H1 (cell line): ENCODE results near the gene EVI5. TPM values are rescaled to one million over a fixed set of nuclear protein-coding genes. Genes with fewer than 3 reads are reported as not detected.

Experiments
- CTCF ChIA-PET: fragments of 300-600 bp; sonication (Branson Sonifier 250); formaldehyde crosslinking; loops from one replicate; lab custom pipeline; 2021; ENCODE audit not compliant: partially characterized antibody; lab: Charles Lee
- POLR2A ChIA-PET: fragments of 300-600 bp; sonication (Branson Sonifier 250); formaldehyde crosslinking; loops from one replicate; lab custom pipeline; 2021; ENCODE audit warnings: inconsistent platforms; ENCODE audit not compliant: partially characterized antibody; lab: Charles Lee
- DNase-seq, 2 experiments: peaks; one replicate each; pipeline versions ENCODE4 v3.0.0 to v3.0.0-alpha.2; 2010 to 2022; ENCODE audit warnings: low spot score in 2 of 2, low read depth in 1 of 2, mixed read lengths in 1 of 2
- FAIRE-seq: peaks from 2 replicates; lab custom pipeline; 2011; peaks lifted over from hg19 to GRCh38; lab: Jason Lieb, UNC
- H2AFZ ChIP-seq: 2 replicates; pipeline ENCODE4 v1.8.1; 2012; ENCODE audit warnings: low read length, inconsistent platforms
- H2AK5ac ChIP-seq: 2 replicates; pipeline ENCODE4 v1.6.1; 2013; ENCODE audit warnings: low read depth, low read length
- H2BK120ac ChIP-seq: replicated peaks from 2 replicates; pipeline ENCODE3; 2013; ENCODE audit warnings: low read depth, low read length, inconsistent platforms
- H2BK12ac ChIP-seq: 2 replicates; pipeline ENCODE4 v1.6.1; 2013; ENCODE audit warnings: low read depth, low read length
- H2BK15ac ChIP-seq: 2 replicates; pipeline ENCODE4 v1.6.1; 2013; ENCODE audit warnings: low read length
- H2BK20ac ChIP-seq: 2 replicates; pipeline ENCODE4 v1.6.1; 2013; ENCODE audit warnings: low read length
- H2BK5ac ChIP-seq: 2 replicates; pipeline ENCODE4 v1.6.1; 2013; ENCODE audit warnings: low read depth, low read length
- H3K14ac ChIP-seq: 2 replicates; pipeline ENCODE4 v1.6.1; 2013; ENCODE audit warnings: inconsistent platforms; ENCODE audit not compliant: insufficient read length
- H3K18ac ChIP-seq: 2 replicates; pipeline ENCODE4 v1.6.1; 2013; ENCODE audit warnings: low read length; ENCODE audit errors: extremely low read depth
- H3K23ac ChIP-seq: 2 replicates; pipeline ENCODE4 v1.6.1; 2013; ENCODE audit warnings: inconsistent platforms; ENCODE audit not compliant: insufficient read length
- H3K23me2 ChIP-seq: 2 replicates; pipeline ENCODE4 v1.6.1; 2013; ENCODE audit warnings: low read depth, low read length
- H3K27ac ChIP-seq: 2 replicates; pipeline ENCODE4 v1.6.1; 2011; ENCODE audit warnings: low read depth, low read length, inconsistent platforms
- H3K27me3 ChIP-seq, 4 experiments: replicated peaks in 1 of 4; 1 replicate in 1 of 4; 2 replicates in 3 of 4; pipeline versions ENCODE4 v1.6.1 to v1.8.1; 2011 to 2013; ENCODE audit warnings: low read length in 3 of 4, mild to moderate bottlenecking in 3 of 4, inconsistent platforms in 2 of 4, mixed read lengths in 2 of 4, moderate library complexity in 1 of 4; ENCODE audit not compliant: control insufficient read depth in 3 of 4, insufficient read depth in 3 of 4; ENCODE audit errors: extremely low read depth in 1 of 4
- H3K36me3 ChIP-seq, 4 experiments: 2 replicates each; pipeline versions ENCODE4 v1.6.1 to v1.8.1; 2011 to 2013; ENCODE audit warnings: mild to moderate bottlenecking in 4 of 4, low read length in 3 of 4, moderate library complexity in 2 of 4, control low read depth in 1 of 4, inconsistent platforms in 1 of 4; ENCODE audit not compliant: insufficient read depth in 4 of 4, control insufficient read depth in 2 of 4
- H3K4ac ChIP-seq: replicated peaks from 2 replicates; pipeline ENCODE3; 2013; ENCODE audit warnings: low read length, low read depth, mixed read lengths, inconsistent platforms; ENCODE audit not compliant: insufficient read length
- H3K4me1 ChIP-seq, 4 experiments: replicated peaks in 1 of 4; 1 replicate in 1 of 4; 2 replicates in 3 of 4; pipeline versions ENCODE4 v1.6.1 to v1.8.1; 2011 to 2013; ENCODE audit warnings: low read length in 3 of 4, inconsistent platforms in 2 of 4, mixed read lengths in 1 of 4; ENCODE audit not compliant: insufficient read depth in 4 of 4, control insufficient read depth in 3 of 4
- H3K4me2 ChIP-seq, 2 experiments: 2 replicates each; pipeline versions ENCODE4 v1.6.1 to v1.8.1; 2011 to 2013; ENCODE audit warnings: low read depth in 2 of 2, low read length in 2 of 2, control low read depth in 1 of 2, inconsistent platforms in 1 of 2, mild to moderate bottlenecking in 1 of 2; ENCODE audit not compliant: insufficient read depth in 1 of 2
- H3K4me3 ChIP-seq, 4 experiments: fragments of 200-600, 300-600 bp in 1 of 4; sonication (generic), shearing (Covaris generic), sonication (Bioruptor Twin) in 1 of 4; 2 replicates each; pipeline versions ENCODE4 v1.5.1 to v1.8.1; 2011 to 2016; ENCODE audit warnings: low read length in 4 of 4, low read depth in 3 of 4, control low read depth in 2 of 4, inconsistent platforms in 2 of 4, mild to moderate bottlenecking in 2 of 4, mixed read lengths in 1 of 4, moderate library complexity in 1 of 4; ENCODE audit not compliant: insufficient read depth in 2 of 4; ENCODE audit errors: extremely low read depth in 1 of 4
- H3K56ac ChIP-seq: replicated peaks from 2 replicates; pipeline ENCODE3; 2013; ENCODE audit warnings: low read depth, mild to moderate bottlenecking, mixed read lengths, low read length, inconsistent platforms; ENCODE audit not compliant: insufficient read length
- H3K79me1 ChIP-seq: 2 replicates; pipeline ENCODE4 v1.6.1; 2013; ENCODE audit warnings: low read depth, low read length, control low read depth
- H3K79me2 ChIP-seq, 2 experiments: 2 replicates each; pipeline versions ENCODE4 v1.6.1 to v1.8.1; 2012 to 2013; ENCODE audit warnings: low read length in 2 of 2, mild to moderate bottlenecking in 2 of 2, inconsistent platforms in 1 of 2; ENCODE audit not compliant: insufficient read depth in 2 of 2, control insufficient read depth in 1 of 2
- H3K9ac ChIP-seq, 4 experiments: replicated peaks in 1 of 4; 1 replicate in 1 of 4; 2 replicates in 3 of 4; pipeline versions ENCODE4 v1.6.1 to v1.8.1; 2011 to 2013; ENCODE audit warnings: low read depth in 3 of 4, low read length in 3 of 4, control low read depth in 2 of 4, mild to moderate bottlenecking in 2 of 4, moderate library complexity in 2 of 4, inconsistent platforms in 1 of 4; ENCODE audit errors: extremely low read depth in 1 of 4
- H3K9me3 ChIP-seq, 2 experiments: 2 replicates each; pipeline versions ENCODE4 v1.6.1 to v1.8.1; 2012 to 2013; ENCODE audit warnings: mild to moderate bottlenecking in 2 of 2, moderate library complexity in 2 of 2, control low read depth in 1 of 2, inconsistent platforms in 1 of 2, low read depth in 1 of 2, low read length in 1 of 2, mixed read lengths in 1 of 2; ENCODE audit not compliant: insufficient read depth in 2 of 2
- H4K20me1 ChIP-seq, 2 experiments: replicated peaks in 1 of 2; 2 replicates each; pipeline versions ENCODE3 to v1.8.1; 2011 to 2013; ENCODE audit warnings: inconsistent platforms in 2 of 2, low read length in 2 of 2, mild to moderate bottlenecking in 1 of 2; ENCODE audit not compliant: insufficient read depth in 2 of 2, control insufficient read depth in 1 of 2
- H4K5ac ChIP-seq: 2 replicates; pipeline ENCODE4 v1.6.1; 2013; ENCODE audit warnings: low read length, low read depth, mixed read lengths, inconsistent platforms; ENCODE audit not compliant: insufficient read length
- H4K8ac ChIP-seq: 2 replicates; pipeline ENCODE4 v1.8.0; 2013; ENCODE audit warnings: mild to moderate bottlenecking, moderate library complexity, low read length, inconsistent platforms; ENCODE audit not compliant: insufficient read depth; ENCODE audit errors: extremely low read depth
- H4K91ac ChIP-seq: replicated peaks from 2 replicates; pipeline ENCODE3; 2013; ENCODE audit warnings: low read length, mixed read lengths, inconsistent platforms; ENCODE audit not compliant: insufficient read length
- CBX5 ChIP-seq: fragments of 300-800, 300-1000 bp; sonication (generic); IDR thresholded peaks from 2 replicates; pipeline ENCODE4 v1.7.1; 2016; ENCODE audit warnings: antibody characterized with exemption, low read length, low read depth
- CHD1 ChIP-seq: IDR thresholded peaks from 2 replicates; pipeline ENCODE4 v1.6.1; 2012; ENCODE audit warnings: low read depth, low read length, improper control_type of control experiment
- CHD2 ChIP-seq: IDR thresholded peaks from 2 replicates; pipeline ENCODE4 v1.6.1; 2012; ENCODE audit warnings: low read length, improper control_type of control experiment
- EZH2 ChIP-seq: fragments of 200-600 bp; sonication (generic); IDR thresholded peaks from 2 replicates; pipeline ENCODE4 v1.7.1; 2012; ENCODE audit warnings: low read depth, mild to moderate bottlenecking, moderate library complexity, low read length, inconsistent platforms; ENCODE audit not compliant: severe bottlenecking
- KDM1A ChIP-seq: fragments of 200-600, 300-600 bp; sonication (generic); IDR thresholded peaks from 2 replicates; pipeline ENCODE4 v1.7.1; 2016; ENCODE audit warnings: mild to moderate bottlenecking, low read length, borderline replicate concordance
- KDM4A ChIP-seq: IDR thresholded peaks from one replicate; pipeline ENCODE4 v1.7.1; 2012; ENCODE audit warnings: low read depth, mild to moderate bottlenecking, moderate library complexity, low read length, inconsistent platforms; ENCODE audit not compliant: severe bottlenecking
- RBBP5 ChIP-seq: IDR thresholded peaks from 2 replicates; pipeline ENCODE4 v1.7.1; 2012; ENCODE audit warnings: low read depth, mild to moderate bottlenecking, inconsistent platforms, low read length, moderate library complexity, borderline replicate concordance
- SAP30 ChIP-seq: fragments of 300-600 bp; sonication (generic); IDR thresholded peaks from 2 replicates; pipeline ENCODE4 v1.7.1; 2012; ENCODE audit warnings: low read length, moderate library complexity, mild to moderate bottlenecking, inconsistent platforms; ENCODE audit not compliant: insufficient read depth, insufficient replicate concordance
- SUZ12 ChIP-seq: fragments of 200-600 bp; sonication (generic); IDR thresholded peaks from 2 replicates; pipeline ENCODE4 v1.6.1; 2012; ENCODE audit warnings: mild to moderate bottlenecking, inconsistent platforms, low read length, moderate library complexity, mixed read lengths
- TBP ChIP-seq: IDR thresholded peaks from 2 replicates; pipeline ENCODE4 v1.6.1; 2011; ENCODE audit warnings: low read depth, low read length, improper control_type of control experiment
- TCF12 ChIP-seq: IDR thresholded peaks from 2 replicates; pipeline ENCODE4 v1.6.1; 2011; ENCODE audit warnings: low read depth, mild to moderate bottlenecking, low read length
- TEAD4 ChIP-seq: IDR thresholded peaks from 2 replicates; pipeline ENCODE4 v1.6.1; 2012; ENCODE audit warnings: low read depth, low read length, inconsistent platforms, mixed read lengths
- WGBS, 2 experiments: shearing (Covaris generic) in 1 of 2; methylation state at CpG; one replicate each; pipeline versions ENCODE4 v1.1.6 to v1.1.7; 2013 to 2015; ENCODE audit warnings: low lambda C conversion rate in 2 of 2, mixed read lengths in 2 of 2, inconsistent platforms in 1 of 2, low coverage in 1 of 2, missing lambda C conversion rate in 1 of 2; ENCODE audit not compliant: insufficient replicate concordance in 2 of 2, insufficient coverage in 1 of 2, insufficient read length in 1 of 2; ENCODE audit errors: extremely low coverage in 1 of 2, missing lambda C conversion rate in 1 of 2; 5-methylcytosine and 5-hydroxymethylcytosine counted together
- polyA plus RNA-seq, 7 experiments: library from polyadenylated mRNA; depleted of rRNA in 3 of 7; stranded (reverse) in 5 of 7; unstranded in 2 of 7; fragments of >200 nt in 5 of 7; fragments of 200-250 nt in 2 of 7; gene quantifications; 1 replicate in 5 of 7; 2 replicates in 1 of 7; 4 replicates in 1 of 7; pipeline versions ENCODE4 v1.2.1 to v1.2.3, GENCODE V29; 2011 to 2013; ENCODE audit warnings: missing spikeins in 2 of 7, mixed read lengths in 2 of 7
- total RNA-seq: library from RNA; stranded (reverse); fragmentation: NEBNext Ultra II Directional; extraction: Animal tissue kit (Norgen Biotek cat#: 25700); gene quantifications from 2 replicates; pipeline ENCODE4 v1.2.1, GENCODE V29; 2021
- TF ChIP-seq, protein P1 (sequence below): IDR thresholded peaks from 2 replicates; pipeline ENCODE4 v1.6.1; 2012; ENCODE audit warnings: low read length, inconsistent platforms

EVI5 gene
- total and polyA plus RNA-seq, 2 of the 8 experiments (the other 6 are each of a cell fraction or from before 2014, with no cell fraction given), result 1.7 to 13.7 TPM

GRCh38 chr1:92701147-92701546, 83.8 kb downstream of the EVI5 start:
- Histone ChIP-seq H3K79me1 (no peaks in the 10 kb centered on the region), H2BK15ac (no peak overlapping the region), H2AK5ac (no peak overlapping the region), H2AFZ (no peak overlapping the region), H3K4me3 (no peak overlapping the region), H3K56ac (no peak overlapping the region), H3K23me2 (no peaks in the 10 kb centered on the region), H3K4me1 (peaks cover 0 to 2% (median under 1%) of the 10 kb centered on the region in 4 experiments; a peak in 2 of 7 replicates), H4K91ac (no peak overlapping the region), H3K14ac (no peak overlapping the region), H2BK20ac (no peak overlapping the region), H3K9ac (no peak overlapping the region), H4K8ac (no peak overlapping the region), H4K20me1 (no peaks in the 10 kb centered on the region), H2BK12ac (no peak overlapping the region), H3K4me2 (no peak overlapping the region), H3K36me3 (no peaks in the 10 kb centered on the region), H3K27me3 (no peaks in the 10 kb centered on the region), H2BK5ac (no peak overlapping the region), H4K5ac (no peak overlapping the region), H3K79me2 (no peaks in the 10 kb centered on the region), H3K27ac (no peak overlapping the region), H3K23ac (no peak overlapping the region), H3K18ac (no peak overlapping the region), H3K9me3 (no peaks in the 10 kb centered on the region), H3K4ac (no peak overlapping the region), H2BK120ac (no peak overlapping the region)
- DNase-seq (no peak), FAIRE-seq (no peak)
- POLR2A ChIA-PET, result no interaction called here
- 87% methylated on average over 1 of the region's 1 CpG; no CpG with 5 or more reads in 1 of the 2 experiments for WGBS, 2 experiments
- CTCF ChIA-PET, result interaction anchor here (0.9 to 2.2 kb wide), 2 partner anchors 9 to 10 kb away, joined by 3 to 6 read pairs; no protein-coding TSS in a partner anchor
- TF ChIP-seq CBX5 (no peak), SUZ12 (no peak), TBP (no peak), CHD2 (no peak), TCF12 (no peak), KDM4A (no peak), CHD1 (no peak), TEAD4 (no peak), EZH2 (no peak), KDM1A (no peak), SAP30 (no peak), RBBP5 (no peak)
- TF ChIP-seq, protein P1, sequence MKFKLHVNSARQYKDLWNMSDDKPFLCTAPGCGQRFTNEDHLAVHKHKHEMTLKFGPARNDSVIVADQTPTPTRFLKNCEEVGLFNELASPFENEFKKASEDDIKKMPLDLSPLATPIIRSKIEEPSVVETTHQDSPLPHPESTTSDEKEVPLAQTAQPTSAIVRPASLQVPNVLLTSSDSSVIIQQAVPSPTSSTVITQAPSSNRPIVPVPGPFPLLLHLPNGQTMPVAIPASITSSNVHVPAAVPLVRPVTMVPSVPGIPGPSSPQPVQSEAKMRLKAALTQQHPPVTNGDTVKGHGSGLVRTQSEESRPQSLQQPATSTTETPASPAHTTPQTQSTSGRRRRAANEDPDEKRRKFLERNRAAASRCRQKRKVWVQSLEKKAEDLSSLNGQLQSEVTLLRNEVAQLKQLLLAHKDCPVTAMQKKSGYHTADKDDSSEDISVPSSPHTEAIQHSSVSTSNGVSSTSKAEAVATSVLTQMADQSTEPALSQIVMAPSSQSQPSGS, result no peak
